ENCODE data around the gene UPF2.

- TF ChIP-seq GATA3 (IDR thresholded peaks at IDR 0.05; ENCODE audit: low read depth, low read length) (no peak), GATA2 (IDR thresholded peaks at IDR 0.05; ENCODE audit: low read depth, low read length) (no peak)
Measured at GRCh38 chr10:12041766-12042408, 722 bp downstream of the UPF2 start.

All from SH-SY5Y (cell line).